Measurements from ENCODE around the gene AP2S1. TPM values are rescaled to one million over a fixed set of nuclear protein-coding genes. Genes with fewer than 3 reads are reported as not detected.

The AP2S1 gene
- total RNA-seq, 2 donors from 2014 or later = 32.2 to 49.1 TPM

GRCh38 chr19:46838160-46838559, 12.5 kb downstream of the AP2S1 start:
- TF ChIP-seq POLR2A (IDR thresholded peaks at IDR 0.05) = no peak
- TF ChIP-seq CTCF (IDR thresholded peaks at IDR 0.05) = no peak
- H3K27me3 ChIP-seq = no peaks in the 10 kb centered on the region
- H3K36me3 ChIP-seq (replicated peaks in 1 of 2; ENCODE audit: insufficient read depth in 1 of 2, low read depth in 2 of 2) = peaks cover 0 to 5% of the 10 kb centered on the region in 2 donors
- H3K27ac ChIP-seq = no peak overlapping the region
- ATAC-seq (no peak), DNase-seq (no peak)
- peaks cover 7% of the 10 kb centered on the region for H3K4me1 ChIP-seq
- H3K9me3 ChIP-seq = no peaks in the 10 kb centered on the region
- intact Hi-C loops (cut with DNase I) = no loop called here
- H3K4me3 ChIP-seq = no peak overlapping the region
- 92 to 100% methylated on average over 3 to 15 of the region's 20 CpGs for WGBS, 2 donors

GRCh38 chr19:46834984-46835383, 15.7 kb downstream of the AP2S1 start:
- no peaks in the 10 kb centered on the region for H3K4me1 ChIP-seq
- TF ChIP-seq CTCF (IDR thresholded peaks at IDR 0.05) = no peak
- no peak for TF ChIP-seq POLR2A (IDR thresholded peaks at IDR 0.05)
- H3K4me3 ChIP-seq = no peak overlapping the region
- DNase-seq (no peak), ATAC-seq (no peak)
- intact Hi-C loops (cut with DNase I) = no loop called here
- no peak overlapping the region for H3K27ac ChIP-seq
- peaks cover 0 to 2% of the 10 kb centered on the region in 2 donors for H3K36me3 ChIP-seq (replicated peaks in 1 of 2; ENCODE audit: insufficient read depth in 1 of 2, low read depth in 2 of 2)
- H3K27me3 ChIP-seq = no peaks in the 10 kb centered on the region
- 84 to 89% methylated on average over 6 of the region's 6 CpGs for WGBS, 2 donors
- no peaks in the 10 kb centered on the region for H3K9me3 ChIP-seq

- H3K36me3 ChIP-seq (replicated peaks in 1 of 2; ENCODE audit: insufficient read depth in 1 of 2, low read depth in 2 of 2) = no peaks in the 10 kb centered on the region
- peaks cover 5% of the 10 kb centered on the region for H3K4me1 ChIP-seq
- DNase-seq (no peak), ATAC-seq (no peak)
- no peak for TF ChIP-seq POLR2A (IDR thresholded peaks at IDR 0.05)
- no peak for TF ChIP-seq CTCF (IDR thresholded peaks at IDR 0.05)
- H3K9me3 ChIP-seq = no peaks in the 10 kb centered on the region
- 77 to 83% methylated on average over 5 of the region's 5 CpGs for WGBS, 2 donors
- H3K4me3 ChIP-seq = no peak overlapping the region
- no peaks in the 10 kb centered on the region for H3K27me3 ChIP-seq
- intact Hi-C loops (cut with DNase I) = no loop called here
- H3K27ac ChIP-seq = no peak overlapping the region
Observed at GRCh38 chr19:46834121-46834520, 16.5 kb downstream of the AP2S1 start.

- no peaks in the 10 kb centered on the region for H3K9me3 ChIP-seq
- H3K27ac ChIP-seq = no peak overlapping the region
- TF ChIP-seq CTCF (IDR thresholded peaks at IDR 0.05) = no peak
- no peak for TF ChIP-seq POLR2A (IDR thresholded peaks at IDR 0.05)
- WGBS, 2 donors = 93 to 98% methylated on average over 2 of the region's 2 CpGs
- no peaks in the 10 kb centered on the region for H3K36me3 ChIP-seq (replicated peaks in 1 of 2; ENCODE audit: insufficient read depth in 1 of 2, low read depth in 2 of 2)
- intact Hi-C loops (cut with DNase I) = no loop called here
- peaks cover 5% of the 10 kb centered on the region for H3K4me1 ChIP-seq
- no peak for DNase-seq
- no peaks in the 10 kb centered on the region for H3K27me3 ChIP-seq
- H3K4me3 ChIP-seq = no peak overlapping the region
- no peak for ATAC-seq
Observed at GRCh38 chr19:46830864-46831263, 19.8 kb downstream of the AP2S1 start.

GRCh38 chr19:46828484-46828883, 22.2 kb downstream of the AP2S1 start:
- intact Hi-C loops (cut with DNase I) = no loop called here
- H3K4me1 ChIP-seq = peaks cover 5% of the 10 kb centered on the region
- no peaks in the 10 kb centered on the region for H3K36me3 ChIP-seq (replicated peaks in 1 of 2; ENCODE audit: insufficient read depth in 1 of 2, low read depth in 2 of 2)
- ATAC-seq (no peak), DNase-seq (no peak)
- H3K4me3 ChIP-seq = no peak overlapping the region
- H3K27me3 ChIP-seq = no peaks in the 10 kb centered on the region
- no peaks in the 10 kb centered on the region for H3K9me3 ChIP-seq
- H3K27ac ChIP-seq = no peak overlapping the region
- TF ChIP-seq CTCF (IDR thresholded peaks at IDR 0.05) = no peak
- no peak for TF ChIP-seq POLR2A (IDR thresholded peaks at IDR 0.05)
- 72 to 83% methylated on average over 5 of the region's 5 CpGs for WGBS, 2 donors

All from body of pancreas (tissue), 4 donors.